Stomach (tissue), 4 donors: Measurements from ENCODE around the gene MXI1.

ENCODE experiments used
- POLR2A ChIP-seq, 4 donors: fragments of 450-650 bp; IDR thresholded peaks; one replicate each; pipeline ENCODE4 v1.6.1; 2016; ENCODE audit warnings: antibody characterized with exemption in 4 of 4, control low read depth in 2 of 4, mild to moderate bottlenecking in 1 of 4, moderate library complexity in 1 of 4
- POLR2AphosphoS5 ChIP-seq, 3 donors: sonication (generic); formaldehyde crosslinking; IDR thresholded peaks; one replicate each; pipeline ENCODE4 v1.6.1; 2016; ENCODE audit warnings: antibody characterized with exemption in 3 of 3

- TF ChIP-seq POLR2AphosphoS5 (IDR thresholded peaks at IDR 0.05), result no peak
- TF ChIP-seq POLR2A (IDR thresholded peaks at IDR 0.05), result no peak
These were observed 104.8 kb downstream of the MXI1 start for GRCh38 chr10:110312206-110312605.
